ENCODE measurements around the gene GPR179. TPM values are rescaled to one million over a fixed set of nuclear protein-coding genes. Genes with fewer than 3 reads are reported as not detected.

Gene GPR179
- total and polyA plus RNA-seq, 2 donors (not counting 3 experiments of a cell fraction or from before 2014, with no cell fraction given), result not detected

DNA sequence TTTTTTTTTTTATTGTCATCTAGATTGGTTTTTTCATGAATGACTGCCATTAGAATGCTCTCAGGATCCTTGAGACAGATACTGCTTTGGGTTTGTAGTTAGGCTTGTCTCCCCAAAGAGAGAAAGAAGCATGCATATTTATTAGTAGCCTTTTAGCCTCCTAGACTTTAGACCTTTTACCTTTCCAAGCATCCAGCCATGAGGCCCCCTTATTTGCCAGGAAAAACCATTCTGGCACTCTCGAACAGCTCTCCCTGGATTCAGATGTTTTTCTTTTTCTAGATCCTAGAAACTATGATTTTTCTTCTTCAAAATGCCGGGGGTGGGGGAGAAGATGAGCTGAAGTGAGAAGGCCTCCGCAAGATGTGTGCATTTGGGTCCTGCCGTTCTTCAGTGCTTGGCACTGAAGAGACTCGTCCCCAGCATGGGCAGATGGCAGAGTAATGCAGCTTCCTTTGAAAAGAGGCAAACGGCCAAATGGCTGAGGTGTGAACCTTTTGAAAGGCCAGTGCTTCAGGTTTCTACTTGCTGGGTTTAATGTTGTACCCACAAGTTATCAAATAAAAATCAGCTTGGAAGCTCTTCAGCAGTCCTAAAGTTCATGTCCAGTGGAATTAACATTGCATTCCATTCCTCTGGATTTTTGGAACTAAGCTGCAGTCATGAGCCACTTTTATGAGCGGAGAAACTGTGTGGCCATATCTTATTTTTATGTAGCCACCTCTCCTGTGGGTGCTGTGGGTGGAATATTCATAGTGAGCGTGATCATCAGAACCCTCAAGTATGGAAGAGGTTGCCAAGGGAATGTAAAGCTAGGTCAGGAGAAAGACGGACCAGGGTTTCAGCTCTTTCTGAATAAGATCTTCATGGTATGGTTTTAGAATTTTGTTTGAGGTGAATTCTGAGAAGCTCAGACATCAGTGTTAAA is 15.1 kb upstream of the GPR179 start:
- TF ChIP-seq, protein P1, sequence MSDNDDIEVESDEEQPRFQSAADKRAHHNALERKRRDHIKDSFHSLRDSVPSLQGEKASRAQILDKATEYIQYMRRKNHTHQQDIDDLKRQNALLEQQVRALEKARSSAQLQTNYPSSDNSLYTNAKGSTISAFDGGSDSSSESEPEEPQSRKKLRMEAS (IDR thresholded peaks at IDR 0.05; ENCODE audit: insufficient read depth, insufficient read length), result no peak
- no peak for TF ChIP-seq MYC (IDR thresholded peaks at IDR 0.05; ENCODE audit: low read depth, low read length)
- TF ChIP-seq EZH2 (IDR thresholded peaks at IDR 0.05; ENCODE audit: borderline replicate concordance, low read depth, low read length, severe bottlenecking), result no peak
- no peak for TF ChIP-seq POLR2A (IDR thresholded peaks at IDR 0.05; ENCODE audit: low read depth, low read length)
- no peak for TF ChIP-seq JUN (IDR thresholded peaks at IDR 0.05; ENCODE audit: borderline replicate concordance, insufficient read depth, insufficient read length, low read depth)
- no peak for TF ChIP-seq FOS (IDR thresholded peaks at IDR 0.05; ENCODE audit: borderline replicate concordance, insufficient read depth, low read length)
- TF ChIP-seq, protein P2, sequence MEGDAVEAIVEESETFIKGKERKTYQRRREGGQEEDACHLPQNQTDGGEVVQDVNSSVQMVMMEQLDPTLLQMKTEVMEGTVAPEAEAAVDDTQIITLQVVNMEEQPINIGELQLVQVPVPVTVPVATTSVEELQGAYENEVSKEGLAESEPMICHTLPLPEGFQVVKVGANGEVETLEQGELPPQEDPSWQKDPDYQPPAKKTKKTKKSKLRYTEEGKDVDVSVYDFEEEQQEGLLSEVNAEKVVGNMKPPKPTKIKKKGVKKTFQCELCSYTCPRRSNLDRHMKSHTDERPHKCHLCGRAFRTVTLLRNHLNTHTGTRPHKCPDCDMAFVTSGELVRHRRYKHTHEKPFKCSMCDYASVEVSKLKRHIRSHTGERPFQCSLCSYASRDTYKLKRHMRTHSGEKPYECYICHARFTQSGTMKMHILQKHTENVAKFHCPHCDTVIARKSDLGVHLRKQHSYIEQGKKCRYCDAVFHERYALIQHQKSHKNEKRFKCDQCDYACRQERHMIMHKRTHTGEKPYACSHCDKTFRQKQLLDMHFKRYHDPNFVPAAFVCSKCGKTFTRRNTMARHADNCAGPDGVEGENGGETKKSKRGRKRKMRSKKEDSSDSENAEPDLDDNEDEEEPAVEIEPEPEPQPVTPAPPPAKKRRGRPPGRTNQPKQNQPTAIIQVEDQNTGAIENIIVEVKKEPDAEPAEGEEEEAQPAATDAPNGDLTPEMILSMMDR (IDR thresholded peaks at IDR 0.05; ENCODE audit: extremely low read depth in 1 of 2, insufficient read depth in 1 of 2, low read depth in 1 of 2, low read length in 2 of 2), result no peak
- no peak for TF ChIP-seq POLR2AphosphoS5 (IDR thresholded peaks at IDR 0.05; ENCODE audit: insufficient read depth, low read depth, low read length)
- TF ChIP-seq GATA2 (IDR thresholded peaks at IDR 0.05; ENCODE audit: insufficient read depth, insufficient read length, low read depth, low read length), result no peak
- H3K79me2 ChIP-seq (ENCODE audit: control insufficient read depth, insufficient read depth, low read length), result peaks cover 2% of the 10 kb centered on the region
- BruUV-seq (replicated peaks), result no TSS peak
- H3K27ac ChIP-seq (ENCODE audit: insufficient read depth, low read depth, low read length), result no peak overlapping the region
- no peak overlapping the region for H3K4me3 ChIP-seq (replicated peaks in 1 of 3; ENCODE audit: insufficient read depth in 1 of 3, low read depth in 1 of 3, low read length in 3 of 3)
- no peak for FAIRE-seq
- H3K27me3 ChIP-seq (ENCODE audit: control insufficient read depth in 2 of 2, insufficient read depth in 2 of 2, low read length in 2 of 2), result no peaks in the 10 kb centered on the region
- DNase-seq (ENCODE audit: low read depth, low spot score), result no peak
- POLR2A ChIA-PET, result no interaction called here
- no peaks in the 10 kb centered on the region for H3K36me3 ChIP-seq (ENCODE audit: control insufficient read depth in 2 of 2, extremely low read depth in 1 of 2, insufficient read depth in 2 of 2, low read length in 2 of 2)
- intact Hi-C loops (cut with micrococcal nuclease), result no loop called here
- H3K9me1 ChIP-seq (replicated peaks; ENCODE audit: control insufficient read depth, extremely low read depth, insufficient read depth, low read length), result no peaks in the 10 kb centered on the region
- H3K9ac ChIP-seq (replicated peaks; ENCODE audit: extremely low read depth, insufficient read depth, low read length), result no peak overlapping the region
- dilution Hi-C loops (cut with MboI; ENCODE audit: extremely low pct_ligation_motif_present, low sequenced_read_pairs), result no loop called here
- no peak overlapping the region for H2AFZ ChIP-seq (ENCODE audit: low read depth, low read length)
- H3K4me1 ChIP-seq (ENCODE audit: control insufficient read depth, extremely low read depth, insufficient read depth, low read length), result no peaks in the 10 kb centered on the region
- peaks cover 2% of the 10 kb centered on the region for H4K20me1 ChIP-seq (replicated peaks; ENCODE audit: control insufficient read depth, extremely low read depth, insufficient read depth, low read length)
- no peak overlapping the region for H3K4me2 ChIP-seq (ENCODE audit: insufficient read depth, low read length)
- no peaks in the 10 kb centered on the region for H3K9me3 ChIP-seq (replicated peaks; ENCODE audit: control insufficient read depth, insufficient read depth, low read length)
- CTCF ChIA-PET, result interaction anchor here (0.9 to 4.6 kb wide), 4 partner anchors 10 to 65 kb away, joined by 3 to 32 read pairs (median 5); no protein-coding TSS in a partner anchor

Data from endothelial cell of umbilical vein (primary cell).